Measurements from ENCODE around the gene RPS4Y2. TPM values are rescaled to one million over a fixed set of nuclear protein-coding genes. Genes with fewer than 3 reads are reported as not detected.

The RPS4Y2 gene
- total RNA-seq, 4 donors from 2014 or later, result not detected

DNA sequence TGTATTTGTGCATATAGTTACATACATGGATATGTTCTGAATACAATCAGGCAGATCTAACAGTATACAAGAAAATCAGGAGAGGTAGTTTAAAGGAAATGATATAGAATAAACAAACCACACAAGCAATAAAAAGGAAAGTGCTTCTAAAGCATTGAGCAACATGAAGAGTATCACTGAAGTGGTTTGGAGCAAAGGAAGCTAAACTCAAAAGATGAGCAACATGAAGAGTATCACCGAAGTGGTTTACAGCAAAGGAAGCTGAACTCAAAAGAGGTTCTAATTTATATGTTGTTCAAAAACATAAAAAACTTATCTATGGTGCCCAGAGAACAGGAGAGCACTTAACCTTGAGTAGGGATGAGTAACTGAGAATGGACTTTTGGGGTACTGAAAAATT, 29.1 kb downstream of the RPS4Y2 start:
- no peaks in the 10 kb centered on the region for H3K9me3 ChIP-seq
- H3K4me3 ChIP-seq (replicated peaks in 1 of 3), result no peak overlapping the region
- 58 to 74% methylated on average over 1 of the region's 1 CpG for WGBS, 2 donors
- H3K27ac ChIP-seq, result no peak overlapping the region
- intact Hi-C loops (cut with DNase I), result no loop called here
- no peaks in the 10 kb centered on the region for H3K4me1 ChIP-seq
- DNase-seq, result no peak
- H3K27me3 ChIP-seq, result no peaks in the 10 kb centered on the region
- TF ChIP-seq, protein P1, sequence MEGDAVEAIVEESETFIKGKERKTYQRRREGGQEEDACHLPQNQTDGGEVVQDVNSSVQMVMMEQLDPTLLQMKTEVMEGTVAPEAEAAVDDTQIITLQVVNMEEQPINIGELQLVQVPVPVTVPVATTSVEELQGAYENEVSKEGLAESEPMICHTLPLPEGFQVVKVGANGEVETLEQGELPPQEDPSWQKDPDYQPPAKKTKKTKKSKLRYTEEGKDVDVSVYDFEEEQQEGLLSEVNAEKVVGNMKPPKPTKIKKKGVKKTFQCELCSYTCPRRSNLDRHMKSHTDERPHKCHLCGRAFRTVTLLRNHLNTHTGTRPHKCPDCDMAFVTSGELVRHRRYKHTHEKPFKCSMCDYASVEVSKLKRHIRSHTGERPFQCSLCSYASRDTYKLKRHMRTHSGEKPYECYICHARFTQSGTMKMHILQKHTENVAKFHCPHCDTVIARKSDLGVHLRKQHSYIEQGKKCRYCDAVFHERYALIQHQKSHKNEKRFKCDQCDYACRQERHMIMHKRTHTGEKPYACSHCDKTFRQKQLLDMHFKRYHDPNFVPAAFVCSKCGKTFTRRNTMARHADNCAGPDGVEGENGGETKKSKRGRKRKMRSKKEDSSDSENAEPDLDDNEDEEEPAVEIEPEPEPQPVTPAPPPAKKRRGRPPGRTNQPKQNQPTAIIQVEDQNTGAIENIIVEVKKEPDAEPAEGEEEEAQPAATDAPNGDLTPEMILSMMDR (IDR thresholded peaks at IDR 0.05), result no peak
- TF ChIP-seq POLR2A (IDR thresholded peaks at IDR 0.05), result no peak
- no peaks in the 10 kb centered on the region for H3K36me3 ChIP-seq

DNA sequence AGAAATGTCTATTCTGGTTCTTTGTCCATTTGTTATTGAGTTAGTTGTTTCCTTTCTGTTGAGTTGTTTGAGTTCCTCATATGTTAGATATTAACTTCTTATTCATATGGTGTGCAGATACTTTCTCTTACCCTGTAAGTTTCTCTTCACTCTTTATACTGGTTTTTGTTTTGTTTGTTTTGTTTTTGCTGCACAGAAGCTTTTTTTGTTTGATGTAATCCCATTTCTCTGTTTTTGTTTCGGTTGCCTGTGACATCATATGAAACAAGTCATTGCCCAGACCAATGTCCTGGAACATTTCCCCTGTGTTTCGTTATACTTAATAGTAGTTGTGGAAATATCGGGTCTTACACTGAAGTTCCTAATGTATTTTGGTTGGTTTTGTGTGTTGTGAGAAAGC, 31.2 kb downstream of the RPS4Y2 start:
- TF ChIP-seq, protein P1 (IDR thresholded peaks at IDR 0.05), result no peak
- no peak for TF ChIP-seq POLR2A (IDR thresholded peaks at IDR 0.05)
- 62 to 69% methylated on average over 3 of the region's 3 CpGs for WGBS, 2 donors
- H3K4me1 ChIP-seq, result no peaks in the 10 kb centered on the region
- H3K36me3 ChIP-seq, result no peaks in the 10 kb centered on the region
- H3K27me3 ChIP-seq, result no peaks in the 10 kb centered on the region
- H3K4me3 ChIP-seq (replicated peaks in 1 of 3), result no peak overlapping the region
- intact Hi-C loops (cut with DNase I), result no loop called here
- no peak overlapping the region for H3K27ac ChIP-seq
- H3K9me3 ChIP-seq, result no peaks in the 10 kb centered on the region
- DNase-seq, result no peak

DNA sequence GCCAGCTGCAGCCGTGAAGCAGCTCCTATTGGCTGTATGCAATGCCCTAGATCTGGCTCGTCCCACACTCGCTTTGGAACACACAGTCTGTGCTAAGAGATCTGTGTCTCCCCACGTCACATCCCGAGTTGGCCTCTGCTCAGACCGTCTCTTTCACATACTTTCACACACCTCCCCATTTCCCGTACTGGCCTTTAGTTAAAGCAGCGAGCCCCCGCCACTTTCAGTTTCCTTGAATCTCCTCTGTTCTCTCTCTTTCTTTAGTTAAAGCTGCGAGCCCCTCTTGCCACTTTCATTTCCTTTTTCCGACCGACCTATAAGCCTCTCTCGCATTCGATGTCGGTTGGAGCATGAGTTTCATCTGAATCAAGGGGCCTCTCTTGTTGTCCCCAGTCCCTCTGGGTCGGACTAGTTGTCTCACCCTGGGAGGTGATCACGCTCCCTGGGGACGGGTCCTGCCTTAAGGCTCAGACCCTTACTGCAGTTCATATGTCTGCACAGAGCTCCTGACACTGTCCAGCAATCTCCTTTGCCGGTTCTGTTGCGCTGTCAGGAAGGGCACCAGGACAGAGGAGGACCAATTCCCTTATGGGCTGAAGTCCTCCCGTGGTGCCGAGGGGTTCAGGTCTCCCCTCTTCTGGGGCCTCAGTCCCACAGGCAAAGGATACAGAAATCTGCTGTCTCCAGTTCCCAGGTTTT, 42.6 kb downstream of the RPS4Y2 start:
- no peak overlapping the region for H3K4me3 ChIP-seq (replicated peaks in 1 of 3)

DNA sequence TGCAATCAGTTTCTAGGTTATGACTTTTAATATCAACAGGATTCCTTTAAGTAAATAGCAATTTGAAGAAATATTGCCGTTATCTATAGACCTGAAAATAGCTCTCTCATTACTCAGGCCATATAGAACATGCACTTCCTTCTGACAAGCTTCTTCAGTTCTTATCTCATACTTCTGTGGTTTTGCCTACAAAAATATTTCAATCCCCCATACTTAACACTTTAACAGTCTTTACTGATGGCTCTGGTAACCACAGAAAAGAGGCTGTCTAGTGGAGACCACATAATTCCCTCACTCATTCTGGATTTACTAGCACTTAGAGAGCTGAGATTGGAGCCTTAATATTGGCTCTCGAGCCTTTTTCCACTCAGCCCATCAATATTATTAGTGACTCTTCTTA, 46.8 kb downstream of the RPS4Y2 start:
- intact Hi-C loops (cut with DNase I), result no loop called here
- Histone ChIP-seq H3K9me3 (no peaks in the 10 kb centered on the region), H3K27me3 (no peaks in the 10 kb centered on the region), H3K4me1 (no peaks in the 10 kb centered on the region), H3K4me3 (replicated peaks in 1 of 3) (no peak overlapping the region), H3K36me3 (no peaks in the 10 kb centered on the region), H3K27ac (no peak overlapping the region)
- 61 to 74% methylated on average over 2 of the region's 2 CpGs for WGBS, 2 donors
- TF ChIP-seq, protein P1 (IDR thresholded peaks at IDR 0.05), result no peak
- no peak for TF ChIP-seq POLR2A (IDR thresholded peaks at IDR 0.05)
- DNase-seq, result no peak

More for the DNA sequence above, 42.6 kb downstream of the RPS4Y2 start:
- no peaks in the 10 kb centered on the region for H3K4me1 ChIP-seq
- H3K36me3 ChIP-seq, result no peaks in the 10 kb centered on the region
- H3K27ac ChIP-seq, result no peak overlapping the region
- 79 to 83% methylated on average over 18 to 22 of the region's 22 CpGs for WGBS, 2 donors
- no peaks in the 10 kb centered on the region for H3K9me3 ChIP-seq
- DNase-seq, result no peak
- TF ChIP-seq, protein P1 (IDR thresholded peaks at IDR 0.05), result no peak
- no peak for TF ChIP-seq POLR2A (IDR thresholded peaks at IDR 0.05)
- no peaks in the 10 kb centered on the region for H3K27me3 ChIP-seq
- intact Hi-C loops (cut with DNase I), result no loop called here

DNA sequence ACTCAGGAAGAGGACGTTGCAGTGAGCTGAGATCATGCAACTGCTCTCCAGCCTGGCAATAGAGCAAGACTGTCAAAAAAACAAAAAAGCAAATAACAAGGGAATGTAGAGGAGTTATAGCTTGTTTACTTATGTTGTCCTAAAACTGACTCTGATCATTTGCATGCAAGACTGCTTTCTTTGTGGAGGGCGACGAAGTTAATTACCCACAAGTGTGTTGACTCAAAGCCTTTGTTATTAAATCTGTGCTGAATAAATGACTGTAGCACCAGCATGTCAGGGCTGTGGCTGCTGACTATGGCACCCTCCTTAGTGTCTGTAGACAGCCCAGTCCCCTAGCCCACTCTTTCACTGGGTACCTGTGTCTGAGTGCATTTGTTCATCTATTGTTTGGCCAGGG, 50.3 kb downstream of the RPS4Y2 start:
- TF ChIP-seq, protein P1 (IDR thresholded peaks at IDR 0.05), result no peak
- no peak for TF ChIP-seq POLR2A (IDR thresholded peaks at IDR 0.05)
- Histone ChIP-seq H3K27ac (no peak overlapping the region), H3K36me3 (no peaks in the 10 kb centered on the region), H3K27me3 (no peaks in the 10 kb centered on the region), H3K4me1 (no peaks in the 10 kb centered on the region), H3K4me3 (replicated peaks in 1 of 3) (no peak overlapping the region), H3K9me3 (no peaks in the 10 kb centered on the region)
- 56 to 77% methylated on average over 3 of the region's 3 CpGs for WGBS, 2 donors
- DNase-seq, result no peak
- intact Hi-C loops (cut with DNase I), result no loop called here

Measured in thyroid gland (tissue), 4 donors.